Ecto neural progenitor cell (in vitro differentiated cells): ENCODE data around the gene CABLES1.
A peak's percentile ranks its signal among the peaks of the same experiment; 100 is the strongest.
"Not testable (repeated sequence)": the region's sequence is repeated elsewhere in the genome, so short reads cannot be mapped to it uniquely, and the experiment has no call there.

Experiments
- DNase-seq: peaks from one replicate; pipeline ENCODE4 v3.0.0-alpha.2; 2018; ENCODE audit warnings: low spot score

The CABLES1 gene

GRCh38 chr18:23109163-23109562, 26.1 kb upstream of the CABLES1 start:
- not testable (repeated sequence) for DNase-seq

- no peak for DNase-seq
Observed at GRCh38 chr18:23113576-23113975, 21.7 kb upstream of the CABLES1 start.

GRCh38 chr18:23114171-23114881, 21.0 kb upstream of the CABLES1 start:
- DNase-seq, result no peak

GRCh38 chr18:23114911-23115310, 20.4 kb upstream of the CABLES1 start:
- no peak for DNase-seq

- no peak for DNase-seq
Observed at GRCh38 chr18:23115683-23116096, 19.6 kb upstream of the CABLES1 start.

- no peak for DNase-seq
Observed at GRCh38 chr18:23121133-23121532, 14.2 kb upstream of the CABLES1 start.

- DNase-seq, result no peak
Observed at GRCh38 chr18:23122334-23123229, 12.7 kb upstream of the CABLES1 start.

GRCh38 chr18:23126376-23127056, 8.8 kb upstream of the CABLES1 start:
- no peak for DNase-seq

- no peak for DNase-seq
Observed at GRCh38 chr18:23127090-23127489, 8.2 kb upstream of the CABLES1 start.

- DNase-seq, result no peak
Observed at GRCh38 chr18:23129355-23130002, 5.8 kb upstream of the CABLES1 start.

GRCh38 chr18:23131693-23132319, 3.5 kb upstream of the CABLES1 start:
- DNase-seq, result no peak

GRCh38 chr18:23133860-23134779, 1.2 kb upstream of the CABLES1 start:
- DNase-seq, result no peak

- DNase-seq, result peak; percentile 69
Observed at GRCh38 chr18:23135550-23136325, 453 bp downstream of the CABLES1 start.

GRCh38 chr18:23136326-23137096, 1.2 kb downstream of the CABLES1 start:
- peak; percentile 62 for DNase-seq

GRCh38 chr18:23137097-23137635, 1.9 kb downstream of the CABLES1 start:
- no peak for DNase-seq

- DNase-seq, result no peak
Observed at GRCh38 chr18:23137788-23138216, 2.5 kb downstream of the CABLES1 start.

- DNase-seq, result no peak
Observed at GRCh38 chr18:23138471-23138870, 3.2 kb downstream of the CABLES1 start.
